Activated CD4-positive, alpha-beta T cell treated with anti-CD3 and anti-CD28 coated beads for 36 hours (primary cell): ENCODE results near the gene FBLN1. TPM values are rescaled to one million over a fixed set of nuclear protein-coding genes. Genes with fewer than 3 reads are reported as not detected.

Experiments used
- ATAC-seq: fragments of 200-7000 bp; cut with Tn5 transposase; one replicate; pipeline ENCODE4 v1.10.0; 2021; ENCODE audit warnings: mild to moderate bottlenecking, moderate library complexity
- CTCF ChIA-PET: fragments of 350-600 bp; sonication (Branson Sonifier 250); formaldehyde crosslinking; loops from one replicate; lab custom pipeline; 2021; ENCODE audit warnings: antibody characterized with exemption; lab: Charles Lee
- POLR2A ChIA-PET: fragments of 350-600 bp; sonication (Branson Sonifier 250); formaldehyde crosslinking; loops from one replicate; lab custom pipeline; 2021; ENCODE audit warnings: antibody characterized with exemption, inconsistent platforms; lab: Charles Lee
- DNase-seq: peaks from one replicate; pipeline ENCODE4 v3.0.0-alpha.2; 2020
- H3K27ac Mint-ChIP-seq: one replicate; pipeline ENCODE4 v1.8.0; 2021; ENCODE audit warnings: mixed read lengths
- H3K27me3 Mint-ChIP-seq: one replicate; pipeline ENCODE4 v1.8.0; 2021; ENCODE audit warnings: mixed read lengths
- H3K36me3 Mint-ChIP-seq: one replicate; pipeline ENCODE4 v1.8.0; 2021; ENCODE audit warnings: low read depth, mixed read lengths
- H3K4me1 Mint-ChIP-seq: one replicate; pipeline ENCODE4 v1.8.0; 2021; ENCODE audit warnings: mixed read lengths
- H3K4me3 Mint-ChIP-seq: one replicate; pipeline ENCODE4 v1.8.0; 2021; ENCODE audit warnings: mild to moderate bottlenecking, moderate library complexity, mixed read lengths
- H3K9me3 Mint-ChIP-seq: one replicate; pipeline ENCODE4 v1.8.0; 2021; ENCODE audit warnings: low read depth, mixed read lengths
- intact Hi-C, 2 experiments: fragments of 100-400 bp; cut with DNase I in 1 of 2; cut with micrococcal nuclease in 1 of 2; formaldehyde crosslinking; loops; one replicate each; pipeline versions ENCODE4 v1.14.2 to v1.15.1; 2022 to 2024; cut with DNase I, micrococcal nuclease
- total RNA-seq, 2 experiments: library from RNA; stranded (reverse); gene quantifications; one replicate each; pipeline ENCODE4 v1.2.3, GENCODE V29; 2021

FBLN1 gene
- total RNA-seq, 2 experiments from 2014 or later: not detected

DNA sequence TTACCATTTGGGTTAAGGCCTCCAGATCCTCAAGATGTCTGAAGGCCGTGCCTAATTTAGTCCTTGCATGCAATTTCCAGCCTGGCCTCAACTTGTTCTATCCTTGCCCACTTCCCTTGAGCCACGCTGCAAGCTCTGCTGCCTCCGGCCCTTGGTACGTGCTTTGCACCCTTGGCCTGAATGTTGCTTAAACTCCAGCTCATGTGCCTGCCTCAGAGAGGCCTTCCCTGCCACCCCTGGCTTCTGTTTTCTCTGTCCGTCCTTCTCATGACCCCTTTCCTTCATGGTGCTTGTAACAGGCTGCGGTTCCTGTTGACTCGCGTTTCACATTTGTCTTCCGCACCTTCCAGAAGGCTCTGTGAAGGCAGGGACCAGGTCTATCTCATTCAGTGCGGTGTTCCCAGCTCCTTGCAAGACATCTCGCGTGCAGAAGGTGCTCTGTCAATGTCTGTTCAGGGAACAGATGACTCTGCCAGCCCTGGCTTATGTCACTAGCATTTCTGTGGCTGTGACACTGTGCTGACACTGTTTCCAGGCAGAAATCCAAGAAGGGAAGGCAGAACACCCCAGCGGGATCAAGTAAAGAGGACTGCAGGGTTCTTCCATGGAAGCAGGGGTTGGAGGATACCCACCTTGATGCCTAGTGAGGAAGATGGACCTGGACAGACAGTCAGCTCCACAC lies 61.8 kb downstream of the FBLN1 start:
- Mint-ChIP-seq H3K4me1 (no peaks in the 10 kb centered on the region), H3K9me3 (peaks cover 15% of the 10 kb centered on the region), H3K4me3 (no peak overlapping the region), H3K27me3 (peaks cover 19% of the 10 kb centered on the region), H3K27ac (no peak overlapping the region), H3K36me3 (no peaks in the 10 kb centered on the region)
- no peak for DNase-seq
- intact Hi-C loops: no loop called here
- CTCF ChIA-PET: interaction anchor here (0.9 to 1.2 kb wide), 2 partner anchors 8 to 14 kb away, joined by 3 to 4 read pairs; no protein-coding TSS in a partner anchor
- ATAC-seq: no peak
- POLR2A ChIA-PET: no interaction called here

DNA sequence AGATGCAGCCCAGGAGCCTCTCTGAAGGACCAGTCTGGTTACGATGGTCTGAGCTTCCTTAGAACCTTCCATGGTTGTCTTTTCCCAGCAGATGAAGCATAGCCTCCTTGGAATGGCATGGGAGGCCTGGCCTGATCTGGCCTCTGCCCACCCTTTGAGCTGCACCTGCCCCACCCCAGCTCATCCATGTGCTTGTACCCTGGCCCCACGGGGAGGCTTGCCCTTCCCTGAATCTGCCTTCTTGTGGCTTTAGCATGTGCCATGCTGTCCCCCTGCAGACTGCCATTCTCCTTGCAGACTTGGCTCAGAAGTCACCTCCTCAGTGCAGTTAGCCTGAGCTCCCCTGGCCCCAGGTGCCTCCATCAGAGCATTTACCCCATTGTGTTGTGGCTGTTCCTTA lies 62.5 kb downstream of the FBLN1 start:
- H3K9me3 Mint-ChIP-seq: peaks cover 11% of the 10 kb centered on the region
- ATAC-seq (no peak), DNase-seq (no peak)
- peaks cover 19% of the 10 kb centered on the region for H3K27me3 Mint-ChIP-seq
- H3K4me1 Mint-ChIP-seq: no peaks in the 10 kb centered on the region
- no peak overlapping the region for H3K27ac Mint-ChIP-seq
- CTCF ChIA-PET: interaction anchor here (0.9 kb wide), 1 partner anchor 15 kb away, joined by 3 read pairs; no protein-coding TSS in a partner anchor
- no peak overlapping the region for H3K4me3 Mint-ChIP-seq
- H3K36me3 Mint-ChIP-seq: no peaks in the 10 kb centered on the region
- intact Hi-C loops: no loop called here
- POLR2A ChIA-PET: no interaction called here

DNA sequence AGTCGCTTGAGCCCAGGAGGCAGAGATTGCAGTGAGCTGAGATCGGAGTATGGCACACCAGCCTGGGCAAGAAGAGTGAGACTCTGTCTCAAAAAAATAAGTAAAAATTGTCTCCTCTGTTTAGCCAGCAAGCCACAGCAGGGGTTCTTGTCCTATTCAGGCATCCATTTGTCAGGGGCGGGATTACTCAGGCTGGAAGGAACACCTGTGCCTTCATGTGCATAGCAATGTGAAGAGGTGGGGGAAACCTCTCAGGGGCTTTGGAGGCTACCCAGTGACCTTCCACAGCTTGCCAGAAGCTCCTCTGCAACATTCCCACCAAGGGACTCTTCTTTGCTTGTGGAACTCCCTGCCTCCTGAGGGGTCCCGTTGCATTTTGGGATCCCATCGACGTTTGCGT lies 63.3 kb downstream of the FBLN1 start:
- intact Hi-C loops: no loop called here
- CTCF ChIA-PET: interaction anchor here (1.4 kb wide), 1 partner anchor 12 kb away, joined by 4 read pairs; no protein-coding TSS in a partner anchor

DNA sequence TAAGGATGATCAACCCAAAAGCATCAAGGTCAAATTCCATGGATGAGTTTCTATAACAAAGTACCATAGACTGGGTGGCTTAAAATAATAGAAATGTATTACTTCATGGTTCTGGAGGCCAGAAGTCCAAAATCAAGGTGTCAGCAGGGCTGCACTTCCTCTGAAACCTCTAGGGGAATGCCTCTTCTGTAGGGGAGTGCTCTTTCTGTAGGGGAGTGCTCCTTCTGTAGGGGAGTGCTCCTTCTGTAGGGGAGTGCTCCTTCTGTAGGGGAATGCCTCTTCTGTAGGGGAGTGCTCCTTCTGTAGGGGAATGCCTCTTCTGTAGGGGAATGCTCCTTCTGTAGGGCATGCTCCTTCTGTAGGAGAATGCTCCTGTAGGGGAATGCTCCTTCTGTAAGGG lies 65.5 kb downstream of the FBLN1 start:
- ChIA-PET POLR2A (no interaction called here), CTCF (interaction anchor here (0.6 kb wide), 1 partner anchor 660 kb away, joined by 3 read pairs; no protein-coding TSS in a partner anchor)
- Mint-ChIP-seq H3K9me3 (peaks cover 10% of the 10 kb centered on the region), H3K4me3 (no peak overlapping the region), H3K36me3 (no peaks in the 10 kb centered on the region), H3K27ac (no peak overlapping the region), H3K27me3 (peaks cover 19% of the 10 kb centered on the region), H3K4me1 (no peaks in the 10 kb centered on the region)
- DNase-seq: no peak
- intact Hi-C loops: no loop called here
- no peak for ATAC-seq

More for the DNA sequence above, 63.3 kb downstream of the FBLN1 start:
- POLR2A ChIA-PET: interaction anchor here (0.7 kb wide), 1 partner anchor 29 kb away, joined by 3 read pairs; no protein-coding TSS in a partner anchor
- H3K4me1 Mint-ChIP-seq: no peaks in the 10 kb centered on the region
- no peaks in the 10 kb centered on the region for H3K36me3 Mint-ChIP-seq
- no peak for ATAC-seq
- DNase-seq: no peak
- H3K9me3 Mint-ChIP-seq: peaks cover 8% of the 10 kb centered on the region
- H3K4me3 Mint-ChIP-seq: no peak overlapping the region
- no peak overlapping the region for H3K27ac Mint-ChIP-seq
- H3K27me3 Mint-ChIP-seq: peaks cover 19% of the 10 kb centered on the region

DNA sequence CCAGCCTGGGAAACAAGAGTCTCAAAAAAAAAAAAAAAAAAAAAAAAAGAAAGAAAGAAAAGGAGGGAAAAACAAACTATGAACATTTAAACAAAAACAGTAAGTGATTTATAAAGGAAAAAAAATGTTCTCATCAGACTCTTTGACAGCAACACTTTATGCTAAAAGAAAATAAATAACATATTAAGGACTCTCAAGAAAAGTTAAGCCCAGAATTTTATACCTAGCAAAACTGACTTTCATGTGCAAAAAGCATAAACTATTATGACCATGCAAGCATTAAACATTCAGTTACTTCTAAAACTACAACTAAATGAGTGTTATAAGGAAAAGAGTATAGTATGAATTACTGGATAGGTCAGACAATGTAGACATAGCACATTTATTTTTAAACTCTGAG lies 68.4 kb downstream of the FBLN1 start:
- Mint-ChIP-seq H3K9me3 (peaks cover 10% of the 10 kb centered on the region), H3K27me3 (peaks cover 10% of the 10 kb centered on the region), H3K4me1 (no peaks in the 10 kb centered on the region), H3K4me3 (no peak overlapping the region), H3K27ac (no peak overlapping the region), H3K36me3 (no peaks in the 10 kb centered on the region)
- no peak for ATAC-seq
- intact Hi-C loops: loop anchor here in 1 of 2 experiments (10.0 kb wide), 1 partner anchor 544 kb away; no protein-coding TSS in a partner anchor
- ChIA-PET POLR2A (no interaction called here), CTCF (no interaction called here)
- DNase-seq: no peak

DNA sequence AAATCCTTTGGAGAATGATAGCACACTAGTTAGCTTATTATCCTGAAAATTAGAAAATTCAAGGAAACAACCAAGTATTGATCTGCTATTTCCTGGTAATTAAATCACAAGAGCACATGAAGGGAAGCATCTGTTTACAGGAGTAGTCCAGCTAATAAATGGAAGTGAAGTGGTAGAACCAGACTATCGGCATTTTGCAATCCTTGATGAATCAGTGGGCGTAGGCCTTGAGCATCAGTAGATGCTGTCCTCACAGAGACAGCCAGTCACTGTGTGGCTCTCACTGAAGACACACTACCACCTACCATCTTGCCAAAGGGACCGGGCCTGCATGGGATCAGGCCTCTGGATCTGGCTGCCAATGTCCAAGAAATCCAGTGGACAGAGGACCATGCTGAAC lies 69.8 kb downstream of the FBLN1 start:
- Mint-ChIP-seq H3K36me3 (no peaks in the 10 kb centered on the region), H3K9me3 (peaks cover 10% of the 10 kb centered on the region), H3K27me3 (peaks cover 13% of the 10 kb centered on the region), H3K27ac (no peak overlapping the region), H3K4me1 (no peaks in the 10 kb centered on the region), H3K4me3 (no peak overlapping the region)
- POLR2A ChIA-PET: no interaction called here
- intact Hi-C loops: loop anchor here in 1 of 2 experiments (10.0 kb wide), 1 partner anchor 542 kb away; no protein-coding TSS in a partner anchor
- ATAC-seq (no peak), DNase-seq (no peak)
- CTCF ChIA-PET: interaction anchor here (0.7 to 1.0 kb wide), 2 partner anchors 9 to 10 kb away, joined by 3 to 4 read pairs; no protein-coding TSS in a partner anchor

DNA sequence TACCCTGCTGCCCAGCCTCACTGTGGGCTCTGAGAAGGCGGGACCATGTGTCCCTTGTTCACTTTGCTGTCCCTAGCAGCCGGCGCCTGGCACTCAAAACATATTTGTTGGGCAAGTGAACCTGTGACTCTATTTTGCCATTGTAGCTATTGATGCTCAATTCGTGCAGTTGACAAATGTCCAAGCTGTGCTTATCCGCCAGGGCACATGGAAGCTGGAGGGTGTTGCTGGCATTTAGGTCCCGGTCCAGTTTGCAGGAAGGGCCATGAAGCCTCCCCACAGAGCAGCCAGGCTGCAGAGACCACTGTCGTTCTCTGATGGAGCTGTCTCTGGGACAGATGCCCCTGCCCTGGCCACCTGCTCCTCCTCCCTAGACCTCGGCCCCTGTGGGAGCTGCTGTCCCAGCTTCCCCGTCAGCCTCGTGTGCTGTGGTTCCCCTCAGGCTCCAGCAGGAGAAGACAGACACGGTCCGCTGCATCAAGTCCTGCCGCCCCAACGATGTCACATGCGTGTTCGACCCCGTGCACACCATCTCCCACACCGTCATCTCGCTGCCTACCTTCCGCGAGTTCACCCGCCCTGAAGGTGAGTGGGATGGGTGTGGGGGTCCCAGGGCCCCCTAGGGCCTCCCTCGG lies 71.5 kb downstream of the FBLN1 start:
- peaks cover 11% of the 10 kb centered on the region for H3K27me3 Mint-ChIP-seq
- no peak overlapping the region for H3K4me3 Mint-ChIP-seq
- H3K4me1 Mint-ChIP-seq: no peaks in the 10 kb centered on the region
- DNase-seq (no peak), ATAC-seq (no peak)
- ChIA-PET POLR2A (no interaction called here), CTCF (no interaction called here)
- peaks cover 10% of the 10 kb centered on the region for H3K9me3 Mint-ChIP-seq
- intact Hi-C loops: loop anchor here in 1 of 2 experiments (10.0 kb wide), 1 partner anchor 541 kb away; no protein-coding TSS in a partner anchor
- no peak overlapping the region for H3K27ac Mint-ChIP-seq
- no peaks in the 10 kb centered on the region for H3K36me3 Mint-ChIP-seq

DNA sequence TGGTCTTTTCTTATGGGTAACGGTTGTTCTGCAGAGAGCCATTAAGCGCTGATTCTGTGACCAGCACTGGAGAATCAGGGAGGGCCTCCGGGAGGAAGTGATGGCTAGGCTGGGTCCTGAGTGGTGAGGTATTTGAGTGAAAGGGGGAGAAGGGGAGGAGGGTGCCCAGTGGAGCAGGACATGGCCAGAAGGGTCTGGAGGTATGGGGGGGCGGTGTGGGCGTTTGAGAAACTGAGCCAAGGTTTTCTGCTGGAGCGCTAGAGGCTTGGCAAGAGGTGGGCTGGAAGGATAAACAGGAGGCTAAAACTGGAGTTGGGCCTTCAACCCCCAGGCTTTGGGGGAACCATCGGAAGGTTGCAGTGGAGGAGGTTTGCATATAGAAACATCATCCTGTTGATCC lies 72.5 kb downstream of the FBLN1 start:
- ChIA-PET POLR2A (no interaction called here), CTCF (no interaction called here)
- no peak for ATAC-seq
- no peaks in the 10 kb centered on the region for H3K36me3 Mint-ChIP-seq
- peaks cover 10% of the 10 kb centered on the region for H3K9me3 Mint-ChIP-seq
- no peaks in the 10 kb centered on the region for H3K4me1 Mint-ChIP-seq
- intact Hi-C loops: loop anchor here (5.0 to 10.0 kb wide), 3 partner anchors 72 to 540 kb away; no protein-coding TSS in a partner anchor
- H3K27me3 Mint-ChIP-seq: peaks cover 11% of the 10 kb centered on the region
- no peak overlapping the region for H3K4me3 Mint-ChIP-seq
- H3K27ac Mint-ChIP-seq: no peak overlapping the region
- DNase-seq: no peak

DNA sequence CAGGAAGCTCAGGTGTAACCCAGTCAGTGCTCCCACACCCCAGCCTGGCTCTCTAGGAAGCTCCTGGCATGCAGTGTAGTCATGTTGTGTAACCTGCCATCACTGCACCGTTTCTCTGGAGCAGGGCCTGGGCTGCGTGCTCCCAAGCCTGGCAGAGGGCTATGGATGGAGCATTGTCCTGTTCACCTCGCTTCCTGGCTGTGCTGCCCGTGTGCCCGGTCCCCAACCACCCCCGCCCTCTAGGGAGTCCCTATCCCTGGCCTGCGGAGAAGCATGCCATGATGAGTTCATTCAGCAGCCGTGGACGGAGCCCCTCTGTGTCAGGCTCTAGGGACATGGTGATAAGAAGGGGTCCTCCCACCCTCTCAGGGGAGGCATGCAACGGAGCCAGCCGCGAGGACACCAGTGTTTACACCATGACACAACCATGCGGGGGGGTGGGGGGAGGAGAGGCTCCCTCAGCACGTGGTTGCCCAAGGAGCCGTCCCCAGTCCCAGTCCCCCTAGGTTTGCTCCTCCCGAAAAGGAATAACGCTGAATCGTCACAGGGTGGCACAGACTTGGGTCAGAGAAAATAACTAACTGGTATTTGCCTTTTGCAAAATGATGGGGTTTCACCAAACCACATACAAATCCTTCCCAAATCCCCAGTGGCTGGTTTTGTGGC lies 73.1 kb downstream of the FBLN1 start:
- intact Hi-C loops: loop anchor here (5.0 to 10.0 kb wide), 3 partner anchors 72 to 539 kb away; no protein-coding TSS in a partner anchor
- no peaks in the 10 kb centered on the region for H3K36me3 Mint-ChIP-seq
- no peaks in the 10 kb centered on the region for H3K4me1 Mint-ChIP-seq
- ChIA-PET CTCF (interaction anchor here (0.5 kb wide), 1 partner anchor 103 kb away, joined by 3 read pairs; no protein-coding TSS in a partner anchor), POLR2A (no interaction called here)
- no peak overlapping the region for H3K27ac Mint-ChIP-seq
- H3K27me3 Mint-ChIP-seq: peaks cover 11% of the 10 kb centered on the region
- ATAC-seq: no peak
- H3K4me3 Mint-ChIP-seq: no peak overlapping the region
- peaks cover 6% of the 10 kb centered on the region for H3K9me3 Mint-ChIP-seq
- no peak for DNase-seq

DNA sequence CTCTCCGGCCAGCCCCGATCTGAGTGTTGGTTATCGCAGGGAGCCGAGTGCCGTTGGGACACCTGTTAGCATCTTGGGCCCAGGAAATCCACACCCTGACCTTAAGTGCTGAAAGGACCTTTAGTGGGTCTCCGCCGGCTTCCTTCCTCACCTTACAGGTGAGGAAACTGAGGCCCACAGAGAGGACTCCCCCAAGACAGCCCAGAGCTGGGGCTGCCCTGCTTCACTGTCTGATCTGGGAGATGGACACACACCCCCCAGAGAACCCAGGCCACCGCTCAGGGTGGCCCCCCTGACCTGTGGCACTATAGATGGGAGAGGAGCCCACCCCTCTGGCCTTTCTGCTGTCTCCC lies 73.6 kb downstream of the FBLN1 start:
- Mint-ChIP-seq H3K36me3 (no peaks in the 10 kb centered on the region), H3K27ac (no peak overlapping the region), H3K4me3 (no peak overlapping the region), H3K9me3 (peaks cover 4% of the 10 kb centered on the region), H3K4me1 (no peaks in the 10 kb centered on the region), H3K27me3 (peaks cover 11% of the 10 kb centered on the region)
- ATAC-seq (no peak), DNase-seq (no peak)
- ChIA-PET POLR2A (no interaction called here), CTCF (interaction anchor here (0.5 kb wide), 1 partner anchor 102 kb away, joined by 3 read pairs; no protein-coding TSS in a partner anchor)
- intact Hi-C loops: loop anchor here (5.0 to 10.0 kb wide), 3 partner anchors 71 to 539 kb away; no protein-coding TSS in a partner anchor
